ENCODE results near the gene GRAMD2B. TPM values are rescaled to one million over a fixed set of nuclear protein-coding genes. Genes with fewer than 3 reads are reported as not detected.
"Not testable (repeated sequence)": the region's sequence is repeated elsewhere in the genome, so short reads cannot be mapped to it uniquely, and the experiment has no call there.

GRAMD2B gene
- total and polyA plus RNA-seq, 7 experiments from 2014 or later = 3.8 to 9.8 (median 7.1) TPM

- Histone ChIP-seq H3K36me3 (ENCODE audit: control insufficient read depth in 2 of 3, insufficient read depth in 3 of 3, low read length in 3 of 3) (no peaks in the 10 kb centered on the region), H3K9me3 (ENCODE audit: control insufficient read depth in 2 of 3, low read length in 3 of 3) (peaks cover 0 to 2% (median 0%) of the 10 kb centered on the region in 3 experiments), H3K27ac (ENCODE audit: low read depth, low read length) (no peak overlapping the region), H3K4me3 (ENCODE audit: low read length) (no peak overlapping the region), H3K27me3 (ENCODE audit: control insufficient read depth in 2 of 2, insufficient read depth in 2 of 2, low read length in 2 of 2) (no peaks in the 10 kb centered on the region), H3K4me1 (ENCODE audit: control insufficient read depth in 2 of 2, insufficient read depth in 2 of 2, low read length in 2 of 2) (no peaks in the 10 kb centered on the region)
- H3K36me3 Mint-ChIP-seq = peaks cover 0 to 6% (median 6%) of the 10 kb centered on the region in 5 donors
- ChIA-PET POLR2A (interaction anchor here (0.7 kb wide), 1 partner anchor 102 kb away, joined by 5 read pairs; no protein-coding TSS in a partner anchor), CTCF (no interaction called here)
- no peak overlapping the region for H3K27ac Mint-ChIP-seq
- intact Hi-C loops (cut with micrococcal nuclease) = no loop called here
- peaks cover 0 to 4% (median 0%) of the 10 kb centered on the region in 5 donors for H3K27me3 Mint-ChIP-seq
- H3K4me3 Mint-ChIP-seq = no peak overlapping the region
- ATAC-seq (no peak), DNase-seq (no peak)
- H3K4me1 Mint-ChIP-seq = no peaks in the 10 kb centered on the region
- H3K9me3 Mint-ChIP-seq = peaks cover 0 to 12% (median 4%) of the 10 kb centered on the region in 11 donors
Observed at GRCh38 chr5:126394211-126394788, 28.9 kb upstream of the GRAMD2B start.

GRCh38 chr5:126395198-126395597 lies 28.0 kb upstream of the GRAMD2B start:
- ATAC-seq = no peak
- no peak overlapping the region for H3K27ac Mint-ChIP-seq
- H3K4me1 Mint-ChIP-seq = no peaks in the 10 kb centered on the region
- ChIA-PET CTCF (no interaction called here), POLR2A (no interaction called here)
- H3K27me3 ChIP-seq (ENCODE audit: control insufficient read depth in 2 of 2, insufficient read depth in 2 of 2, low read length in 2 of 2) = no peaks in the 10 kb centered on the region
- peaks cover 0 to 9% (median 0%) of the 10 kb centered on the region in 3 experiments for H3K9me3 ChIP-seq (ENCODE audit: control insufficient read depth in 2 of 3, low read length in 3 of 3)
- no peaks in the 10 kb centered on the region for H3K36me3 ChIP-seq (ENCODE audit: control insufficient read depth in 2 of 3, insufficient read depth in 3 of 3, low read length in 3 of 3)
- H3K4me3 Mint-ChIP-seq = no peak overlapping the region
- DNase-seq = no peak
- no peaks in the 10 kb centered on the region for H3K4me1 ChIP-seq (ENCODE audit: control insufficient read depth in 2 of 2, insufficient read depth in 2 of 2, low read length in 2 of 2)
- intact Hi-C loops (cut with micrococcal nuclease) = no loop called here
- peaks cover 0 to 3% (median 0%) of the 10 kb centered on the region in 5 donors for H3K27me3 Mint-ChIP-seq
- no peak overlapping the region for H3K4me3 ChIP-seq (ENCODE audit: low read length)
- peaks cover 0 to 21% (median 11%) of the 10 kb centered on the region in 11 donors for H3K9me3 Mint-ChIP-seq
- H3K36me3 Mint-ChIP-seq = peaks cover 0 to 12% (median 6%) of the 10 kb centered on the region in 5 donors
- no peak overlapping the region for H3K27ac ChIP-seq (ENCODE audit: low read depth, low read length)

- H3K4me1 Mint-ChIP-seq = no peaks in the 10 kb centered on the region
- peaks cover 0 to 24% (median 14%) of the 10 kb centered on the region in 11 donors for H3K9me3 Mint-ChIP-seq
- ATAC-seq (no peak), DNase-seq (no peak)
- H3K36me3 Mint-ChIP-seq = peaks cover 0 to 13% (median 7%) of the 10 kb centered on the region in 5 donors
- H3K4me3 ChIP-seq (ENCODE audit: low read length) = no peak overlapping the region
- H3K9me3 ChIP-seq (ENCODE audit: control insufficient read depth in 2 of 3, low read length in 3 of 3) = peaks cover 0 to 11% (median 2%) of the 10 kb centered on the region in 3 experiments
- POLR2A ChIA-PET = no interaction called here
- no peaks in the 10 kb centered on the region for H3K4me1 ChIP-seq (ENCODE audit: control insufficient read depth in 2 of 2, insufficient read depth in 2 of 2, low read length in 2 of 2)
- H3K27ac Mint-ChIP-seq = no peak overlapping the region
- CTCF ChIA-PET = no interaction called here
- H3K27me3 Mint-ChIP-seq = peaks cover 0 to 3% (median 0%) of the 10 kb centered on the region in 5 donors
- intact Hi-C loops (cut with micrococcal nuclease) = no loop called here
- no peaks in the 10 kb centered on the region for H3K27me3 ChIP-seq (ENCODE audit: control insufficient read depth in 2 of 2, insufficient read depth in 2 of 2, low read length in 2 of 2)
- H3K27ac ChIP-seq (ENCODE audit: low read depth, low read length) = no peak overlapping the region
- H3K4me3 Mint-ChIP-seq = no peak overlapping the region
- H3K36me3 ChIP-seq (ENCODE audit: control insufficient read depth in 2 of 3, insufficient read depth in 3 of 3, low read length in 3 of 3) = no peaks in the 10 kb centered on the region
Observed at GRCh38 chr5:126395605-126396004, 27.6 kb upstream of the GRAMD2B start.

- H3K4me3 Mint-ChIP-seq; H3K27me3 ChIP-seq (ENCODE audit: control insufficient read depth in 2 of 2, insufficient read depth in 2 of 2, low read length in 2 of 2); POLR2A ChIA-PET; H3K4me1 Mint-ChIP-seq; H3K27ac Mint-ChIP-seq; H3K4me1 ChIP-seq (ENCODE audit: control insufficient read depth in 2 of 2, insufficient read depth in 2 of 2, low read length in 2 of 2); CTCF ChIA-PET; H3K27ac ChIP-seq (ENCODE audit: low read depth, low read length); DNase-seq; H3K27me3 Mint-ChIP-seq; H3K36me3 ChIP-seq (ENCODE audit: control insufficient read depth in 2 of 3, insufficient read depth in 3 of 3, low read length in 3 of 3); H3K4me3 ChIP-seq (ENCODE audit: low read length); intact Hi-C loops (cut with micrococcal nuclease); ATAC-seq: not testable (repeated sequence)
- Mint-ChIP-seq H3K36me3 (peaks cover 0 to 16% (median 12%) of the 10 kb centered on the region in 5 donors), H3K9me3 (peaks cover 0 to 35% (median 23%) of the 10 kb centered on the region in 11 donors)
- peaks cover 0 to 21% (median 6%) of the 10 kb centered on the region in 3 experiments for H3K9me3 ChIP-seq (ENCODE audit: control insufficient read depth in 2 of 3, low read length in 3 of 3)
Observed at GRCh38 chr5:126396721-126397120, 26.5 kb upstream of the GRAMD2B start.

- no peak overlapping the region for H3K27ac ChIP-seq (ENCODE audit: low read depth, low read length)
Observed at GRCh38 chr5:126398791-126399190, 24.4 kb upstream of the GRAMD2B start.

GRCh38 chr5:126400621-126401251 lies 22.5 kb upstream of the GRAMD2B start:
- intact Hi-C loops (cut with micrococcal nuclease) = no loop called here
- Histone ChIP-seq H3K36me3 (ENCODE audit: control insufficient read depth in 2 of 3, insufficient read depth in 3 of 3, low read length in 3 of 3) (no peaks in the 10 kb centered on the region), H3K27ac (ENCODE audit: low read depth, low read length) (no peak overlapping the region), H3K4me3 (ENCODE audit: low read length) (no peak overlapping the region), H3K27me3 (ENCODE audit: control insufficient read depth in 2 of 2, insufficient read depth in 2 of 2, low read length in 2 of 2) (no peaks in the 10 kb centered on the region), H3K9me3 (ENCODE audit: control insufficient read depth in 2 of 3, low read length in 3 of 3) (peaks cover 0 to 21% (median 7%) of the 10 kb centered on the region in 3 experiments), H3K4me1 (ENCODE audit: control insufficient read depth in 2 of 2, insufficient read depth in 2 of 2, low read length in 2 of 2) (no peaks in the 10 kb centered on the region)
- no peak for DNase-seq
- peaks cover 0 to 16% (median 12%) of the 10 kb centered on the region in 5 donors for H3K36me3 Mint-ChIP-seq
- H3K27me3 Mint-ChIP-seq = peaks cover 0 to 9% (median 0%) of the 10 kb centered on the region in 5 donors
- no peak for ATAC-seq
- no peaks in the 10 kb centered on the region for H3K4me1 Mint-ChIP-seq
- no peak overlapping the region for H3K27ac Mint-ChIP-seq
- ChIA-PET POLR2A (no interaction called here), CTCF (interaction anchor here (0.5 to 1.7 kb wide), 2 partner anchors 23 to 1733 kb away, joined by 3 to 4 read pairs; partner anchors contain the start of gene GRAMD2B)
- H3K4me3 Mint-ChIP-seq = no peak overlapping the region
- H3K9me3 Mint-ChIP-seq = peaks cover 0 to 36% (median 23%) of the 10 kb centered on the region in 11 donors

More at GRCh38 chr5:126398791-126399190, 24.4 kb upstream of the GRAMD2B start:
- DNase-seq = no peak
- Histone ChIP-seq H3K4me1 (ENCODE audit: control insufficient read depth in 2 of 2, insufficient read depth in 2 of 2, low read length in 2 of 2) (no peaks in the 10 kb centered on the region), H3K36me3 (ENCODE audit: control insufficient read depth in 2 of 3, insufficient read depth in 3 of 3, low read length in 3 of 3) (no peaks in the 10 kb centered on the region), H3K4me3 (ENCODE audit: low read length) (no peak overlapping the region), H3K27me3 (ENCODE audit: control insufficient read depth in 2 of 2, insufficient read depth in 2 of 2, low read length in 2 of 2) (no peaks in the 10 kb centered on the region), H3K9me3 (ENCODE audit: control insufficient read depth in 2 of 3, low read length in 3 of 3) (peaks cover 0 to 21% (median 7%) of the 10 kb centered on the region in 3 experiments)
- ChIA-PET POLR2A (no interaction called here), CTCF (no interaction called here)
- Mint-ChIP-seq H3K36me3 (peaks cover 0 to 16% (median 12%) of the 10 kb centered on the region in 5 donors), H3K4me3 (no peak overlapping the region), H3K4me1 (no peaks in the 10 kb centered on the region), H3K27ac (no peak overlapping the region), H3K27me3 (peaks cover 0 to 2% (median 0%) of the 10 kb centered on the region in 5 donors), H3K9me3 (peaks cover 0 to 36% (median 23%) of the 10 kb centered on the region in 11 donors)
- intact Hi-C loops (cut with micrococcal nuclease) = no loop called here
- no peak for ATAC-seq
